ENCODE results near the gene CREB3L4. TPM values are rescaled to one million over a fixed set of nuclear protein-coding genes. Genes with fewer than 3 reads are reported as not detected.
A peak's percentile ranks its signal among the peaks of the same experiment; 100 is the strongest.

Gene CREB3L4
- total RNA-seq, 1 experiment from 2014 or later: 9.0 TPM

GRCh38 chr1:153958961-153959260 is 8.8 kb upstream of the CREB3L4 start:
- Mint-ChIP-seq H3K27ac (ENCODE audit: unreplicated experiment) (peak overlapping the region; percentile 78), H3K9me3 (ENCODE audit: unreplicated experiment) (no peaks in the 10 kb centered on the region), H3K27me3 (ENCODE audit: insufficient read depth, unreplicated experiment) (no peaks in the 10 kb centered on the region), H3K4me1 (ENCODE audit: low read depth, unreplicated experiment) (peaks cover 27% of the 10 kb centered on the region), H3K4me3 (ENCODE audit: unreplicated experiment) (peak overlapping the region; percentile 88), H3K36me3 (ENCODE audit: insufficient read depth, unreplicated experiment) (peaks cover 67% of the 10 kb centered on the region)
- no peak for DNase-seq
- Histone ChIP-seq H3K27me3 (replicated peaks; ENCODE audit: control insufficient read depth, insufficient read depth, low read length) (no peaks in the 10 kb centered on the region), H3K36me3 (ENCODE audit: control insufficient read depth, insufficient read depth, low read length) (peaks cover 4% of the 10 kb centered on the region), H3K4me1 (peaks cover 19% of the 10 kb centered on the region), H3K9me3 (no peaks in the 10 kb centered on the region), H3K4me3 (ENCODE audit: low read depth, low read length) (no peak overlapping the region)
- POLR2A ChIA-PET: interaction anchor here (0.6 to 2.5 kb wide), 6 partner anchors 8 to 175 kb away, joined by 4 to 22 read pairs (median 6); partner anchors contain the start of genes CREB3L4, GATAD2B and JTB
- TF ChIP-seq CTCF (IDR thresholded peaks at IDR 0.05; ENCODE audit: insufficient read depth in 1 of 2, low read depth in 1 of 2, low read length in 1 of 2, severe bottlenecking in 1 of 2, unreplicated experiment in 1 of 2): no peak
- intact Hi-C loops (cut with micrococcal nuclease; ENCODE audit: unreplicated experiment): no loop called here
- no TSS peak for BruUV-seq (replicated peaks)
- CTCF ChIA-PET: interaction anchor here (0.5 to 1.5 kb wide), 4 partner anchors 8 to 135 kb away, joined by 3 to 8 read pairs (median 6); partner anchors contain the start of genes DENND4B and JTB

GRCh38 chr1:153959454-153959853 is 8.2 kb upstream of the CREB3L4 start:
- no peak overlapping the region for H3K27ac Mint-ChIP-seq (ENCODE audit: unreplicated experiment)
- H3K9me3 ChIP-seq: no peaks in the 10 kb centered on the region
- no peak for DNase-seq
- H3K4me3 Mint-ChIP-seq (ENCODE audit: unreplicated experiment): no peak overlapping the region
- ChIA-PET CTCF (no interaction called here), POLR2A (interaction anchor here (2.5 kb wide), 1 partner anchor 8 kb away, joined by 22 read pairs; the partner anchor contains the start of gene CREB3L4)
- no peaks in the 10 kb centered on the region for H3K9me3 Mint-ChIP-seq (ENCODE audit: unreplicated experiment)
- no peaks in the 10 kb centered on the region for H3K27me3 Mint-ChIP-seq (ENCODE audit: insufficient read depth, unreplicated experiment)
- H3K36me3 Mint-ChIP-seq (ENCODE audit: insufficient read depth, unreplicated experiment): peaks cover 67% of the 10 kb centered on the region
- H3K4me1 Mint-ChIP-seq (ENCODE audit: low read depth, unreplicated experiment): peaks cover 22% of the 10 kb centered on the region
- peaks cover 4% of the 10 kb centered on the region for H3K36me3 ChIP-seq (ENCODE audit: control insufficient read depth, insufficient read depth, low read length)
- intact Hi-C loops (cut with micrococcal nuclease; ENCODE audit: unreplicated experiment): no loop called here
- no TSS peak for BruUV-seq (replicated peaks)
- H3K4me1 ChIP-seq: peaks cover 14% of the 10 kb centered on the region; the same call in 1 of the 2 replicates
- H3K4me3 ChIP-seq (ENCODE audit: low read depth, low read length): no peak overlapping the region
- H3K27me3 ChIP-seq (replicated peaks; ENCODE audit: control insufficient read depth, insufficient read depth, low read length): no peaks in the 10 kb centered on the region
- TF ChIP-seq CTCF (IDR thresholded peaks at IDR 0.05; ENCODE audit: insufficient read depth in 1 of 2, low read depth in 1 of 2, low read length in 1 of 2, severe bottlenecking in 1 of 2, unreplicated experiment in 1 of 2): no peak

GRCh38 chr1:153960206-153960605 is 7.5 kb upstream of the CREB3L4 start:
- no peak overlapping the region for H3K27ac Mint-ChIP-seq (ENCODE audit: unreplicated experiment)
- no TSS peak for BruUV-seq (replicated peaks)
- ChIA-PET POLR2A (no interaction called here), CTCF (no interaction called here)
- DNase-seq: no peak
- peaks cover 68% of the 10 kb centered on the region for H3K36me3 Mint-ChIP-seq (ENCODE audit: insufficient read depth, unreplicated experiment)
- Histone ChIP-seq H3K27me3 (replicated peaks; ENCODE audit: control insufficient read depth, insufficient read depth, low read length) (no peaks in the 10 kb centered on the region), H3K4me1 (peaks cover 13% of the 10 kb centered on the region), H3K36me3 (ENCODE audit: control insufficient read depth, insufficient read depth, low read length) (peaks cover 4% of the 10 kb centered on the region), H3K9me3 (no peaks in the 10 kb centered on the region), H3K4me3 (ENCODE audit: low read depth, low read length) (no peak overlapping the region)
- no peak for TF ChIP-seq CTCF (IDR thresholded peaks at IDR 0.05; ENCODE audit: insufficient read depth in 1 of 2, low read depth in 1 of 2, low read length in 1 of 2, severe bottlenecking in 1 of 2, unreplicated experiment in 1 of 2)
- no peaks in the 10 kb centered on the region for H3K9me3 Mint-ChIP-seq (ENCODE audit: unreplicated experiment)
- peaks cover 21% of the 10 kb centered on the region for H3K4me1 Mint-ChIP-seq (ENCODE audit: low read depth, unreplicated experiment)
- no peaks in the 10 kb centered on the region for H3K27me3 Mint-ChIP-seq (ENCODE audit: insufficient read depth, unreplicated experiment)
- intact Hi-C loops (cut with micrococcal nuclease; ENCODE audit: unreplicated experiment): no loop called here
- H3K4me3 Mint-ChIP-seq (ENCODE audit: unreplicated experiment): peak overlapping the region; percentile 22
